Activated T-cell treated with anti-CD3 and anti-CD28 coated beads, Interleukin-2, amount 50 U/mL, for 4 hours (primary cell): ENCODE results near the gene CLCN5. TPM values are rescaled to one million over a fixed set of nuclear protein-coding genes. Genes with fewer than 3 reads are reported as not detected.

Experiments used
- ATAC-seq, 2 donors: fragments of 200-7000 bp; cut with Tn5 transposase; one replicate each; pipeline ENCODE4 v1.10.0; 2021
- DNase-seq: peaks from one replicate; pipeline ENCODE4 v3.0.0-alpha.2; 2020
- H3K27me3 Mint-ChIP-seq: one replicate; pipeline ENCODE4 v1.8.0; 2021; ENCODE audit warnings: low read depth, mixed read lengths
- H3K36me3 Mint-ChIP-seq: one replicate; pipeline ENCODE4 v1.8.0; 2022; ENCODE audit warnings: mixed read lengths; ENCODE audit not compliant: insufficient read depth
- H3K4me1 Mint-ChIP-seq: one replicate; pipeline ENCODE4 v1.8.0; 2021; ENCODE audit warnings: low read depth, mixed read lengths
- H3K4me3 Mint-ChIP-seq: one replicate; pipeline ENCODE4 v1.8.0; 2021; ENCODE audit warnings: mild to moderate bottlenecking, moderate library complexity, mixed read lengths
- H3K9me3 Mint-ChIP-seq: one replicate; pipeline ENCODE4 v1.8.0; 2021; ENCODE audit warnings: mixed read lengths
- total RNA-seq, 3 donors: library from RNA; stranded (reverse); gene quantifications; one replicate each; pipeline ENCODE4 v1.2.1, GENCODE V29; 2021

CLCN5 gene
- total RNA-seq, 3 donors from 2014 or later = 3.0 to 4.4 (median 3.2) TPM

DNA sequence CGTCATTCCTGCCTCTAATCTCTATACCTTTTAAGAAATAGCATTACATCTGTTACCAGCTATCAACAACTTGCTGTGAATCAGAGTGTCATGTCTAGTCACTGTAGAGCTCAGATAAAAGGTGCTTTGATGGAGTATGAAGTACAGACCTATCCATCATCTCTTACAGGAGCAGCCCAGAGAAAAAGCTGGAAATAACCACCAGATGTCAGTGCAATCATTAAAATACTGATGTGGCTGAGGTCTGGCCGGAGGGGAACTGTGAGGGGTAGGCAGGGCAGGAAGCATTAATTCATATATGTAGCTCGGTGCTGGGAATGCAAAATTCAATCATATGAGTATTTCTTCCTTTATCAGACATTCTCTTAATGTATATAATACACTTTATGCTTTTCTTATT is 177.8 kb downstream of the CLCN5 start:
- ATAC-seq = no peak
- Mint-ChIP-seq H3K9me3 (no peaks in the 10 kb centered on the region), H3K4me1 (no peaks in the 10 kb centered on the region), H3K4me3 (no peak overlapping the region), H3K36me3 (no peaks in the 10 kb centered on the region), H3K27me3 (no peaks in the 10 kb centered on the region)
- no peak for DNase-seq

DNA sequence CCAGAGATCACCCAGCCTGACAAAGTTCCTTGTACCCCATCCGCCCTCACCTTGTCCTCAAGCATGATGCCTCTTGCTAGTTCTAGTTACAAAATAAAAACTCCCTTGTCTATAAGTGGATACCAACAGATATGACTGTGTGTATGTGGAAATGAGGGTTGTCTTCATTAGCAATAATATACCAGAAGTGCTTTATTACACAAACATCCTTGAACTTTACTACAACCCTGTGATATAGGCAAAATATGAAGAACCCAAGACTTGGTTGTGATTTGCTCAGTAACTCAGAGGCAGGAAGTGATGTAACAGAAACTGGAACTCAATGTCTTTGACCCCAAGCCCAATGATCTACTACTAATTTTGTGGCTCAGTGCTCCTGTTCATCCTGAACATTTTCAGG is 180.8 kb downstream of the CLCN5 start:
- DNase-seq (no peak), ATAC-seq (no peak)
- H3K36me3 Mint-ChIP-seq = no peaks in the 10 kb centered on the region
- no peak overlapping the region for H3K4me3 Mint-ChIP-seq
- H3K9me3 Mint-ChIP-seq = no peaks in the 10 kb centered on the region
- H3K27me3 Mint-ChIP-seq = no peaks in the 10 kb centered on the region
- no peaks in the 10 kb centered on the region for H3K4me1 Mint-ChIP-seq

DNA sequence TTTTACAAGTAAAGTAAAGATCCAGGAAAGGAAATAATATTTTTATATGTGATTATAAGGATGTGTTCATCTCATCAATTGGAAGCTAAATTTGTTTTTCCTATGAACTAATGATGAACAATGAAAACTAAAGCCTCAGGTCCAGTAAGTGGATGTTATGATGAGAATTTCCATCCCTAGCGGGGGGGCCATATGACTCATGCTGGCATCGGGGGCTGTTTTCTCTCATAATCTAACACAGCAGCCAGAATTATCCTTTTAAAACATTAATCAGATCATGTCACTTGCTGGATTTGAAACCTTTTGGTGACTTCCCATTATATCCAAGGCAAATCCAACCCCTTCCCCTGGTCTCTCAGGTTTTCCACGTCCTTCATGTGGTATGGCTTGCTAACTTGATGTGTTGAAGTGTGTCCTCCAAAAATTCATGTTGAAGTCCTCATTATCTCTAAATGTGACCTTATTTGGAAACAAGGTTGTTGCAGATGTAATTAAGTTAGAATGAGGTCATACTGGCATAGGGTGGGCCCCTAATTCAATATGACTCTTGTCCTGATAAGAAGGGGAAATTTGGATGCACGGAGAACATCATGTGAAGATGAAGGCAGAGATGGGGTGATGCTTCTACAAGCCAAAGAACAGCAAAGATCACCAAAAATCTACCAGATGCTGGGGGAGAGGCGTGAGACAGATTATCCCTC is 181.6 kb downstream of the CLCN5 start:
- H3K4me3 Mint-ChIP-seq = no peak overlapping the region
- DNase-seq (no peak), ATAC-seq (no peak)
- H3K27me3 Mint-ChIP-seq = no peaks in the 10 kb centered on the region
- H3K4me1 Mint-ChIP-seq = no peaks in the 10 kb centered on the region
- no peaks in the 10 kb centered on the region for H3K9me3 Mint-ChIP-seq
- H3K36me3 Mint-ChIP-seq = no peaks in the 10 kb centered on the region

DNA sequence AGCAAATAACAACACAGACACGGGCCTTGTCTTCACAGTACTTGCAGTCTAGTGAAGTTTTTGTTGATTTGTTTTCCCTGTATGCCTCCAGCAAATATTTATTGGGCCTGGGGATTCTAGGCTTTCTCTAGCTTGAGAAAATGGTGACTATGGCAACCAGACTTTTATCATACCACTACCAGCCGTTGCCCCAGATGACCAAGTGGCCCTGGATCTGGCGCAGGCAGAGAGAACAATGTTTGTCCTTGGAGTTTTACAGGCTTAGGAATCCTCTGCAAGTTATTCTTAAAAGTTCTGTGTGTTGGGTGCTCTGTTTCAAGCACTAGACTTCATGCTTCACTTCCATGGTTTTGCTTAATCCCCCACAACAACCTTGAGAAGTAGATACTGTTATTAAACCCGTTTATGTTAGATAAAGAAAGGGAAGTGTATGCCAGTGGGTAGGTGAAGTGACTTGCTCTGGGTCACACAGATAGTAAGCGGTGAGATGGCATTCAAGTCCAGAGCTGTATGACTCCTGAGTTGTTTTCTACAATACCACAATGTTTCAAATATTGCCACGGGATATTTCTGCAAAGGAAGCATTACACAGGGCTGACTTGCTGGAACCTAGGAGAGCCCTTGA is 183.8 kb downstream of the CLCN5 start:
- H3K27me3 Mint-ChIP-seq = no peaks in the 10 kb centered on the region
- ATAC-seq = no peak

DNA sequence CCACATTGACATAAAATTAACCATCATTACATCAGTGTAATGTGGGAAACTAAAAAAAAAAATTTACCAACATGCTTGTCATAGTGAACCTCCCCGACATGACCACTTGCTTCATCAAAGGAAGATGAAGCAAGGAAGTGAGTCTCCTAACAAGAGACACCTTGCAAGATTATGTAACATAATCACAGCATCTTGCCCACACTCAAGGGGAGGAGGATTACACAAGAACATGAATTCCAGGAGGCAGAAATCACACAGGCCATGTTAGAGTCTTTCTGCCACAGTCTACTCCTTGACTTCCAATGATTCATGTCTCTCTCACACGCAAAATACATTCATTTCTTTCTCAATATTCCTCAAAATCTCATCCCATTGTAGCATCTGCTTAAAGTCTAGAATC is 185.1 kb downstream of the CLCN5 start:
- no peak for ATAC-seq
- no peaks in the 10 kb centered on the region for H3K36me3 Mint-ChIP-seq

More for the DNA sequence above, 183.8 kb downstream of the CLCN5 start:
- no peak for DNase-seq
- no peak overlapping the region for H3K4me3 Mint-ChIP-seq
- no peaks in the 10 kb centered on the region for H3K36me3 Mint-ChIP-seq
- no peaks in the 10 kb centered on the region for H3K4me1 Mint-ChIP-seq
- H3K9me3 Mint-ChIP-seq = no peaks in the 10 kb centered on the region

DNA sequence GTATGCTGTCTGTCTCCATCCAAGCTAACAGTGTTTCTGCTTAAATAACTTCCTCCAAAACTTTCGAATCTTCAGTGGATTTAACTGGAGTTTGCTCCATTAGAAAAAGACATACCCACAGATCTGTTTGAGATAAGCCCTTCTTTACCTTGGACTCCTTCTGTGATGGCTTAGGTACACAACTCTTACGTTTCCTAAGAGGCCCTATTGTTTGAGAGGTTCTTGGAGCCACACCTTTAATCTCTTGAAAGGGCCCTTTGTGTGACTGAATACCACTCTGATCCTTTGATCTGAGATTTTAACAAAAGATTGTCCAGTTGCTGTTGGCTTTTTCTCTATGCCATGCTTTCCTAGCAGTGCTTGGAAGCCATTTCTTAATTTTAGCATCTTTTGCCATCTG is 185.9 kb downstream of the CLCN5 start:
- DNase-seq (no peak), ATAC-seq (no peak)
- Mint-ChIP-seq H3K27me3 (no peaks in the 10 kb centered on the region), H3K4me3 (no peak overlapping the region), H3K4me1 (no peaks in the 10 kb centered on the region), H3K36me3 (no peaks in the 10 kb centered on the region), H3K9me3 (no peaks in the 10 kb centered on the region)

More for the DNA sequence above, 185.1 kb downstream of the CLCN5 start:
- no peak for DNase-seq
- no peaks in the 10 kb centered on the region for H3K4me1 Mint-ChIP-seq
- no peak overlapping the region for H3K4me3 Mint-ChIP-seq
- H3K27me3 Mint-ChIP-seq = no peaks in the 10 kb centered on the region
- H3K9me3 Mint-ChIP-seq = no peaks in the 10 kb centered on the region

DNA sequence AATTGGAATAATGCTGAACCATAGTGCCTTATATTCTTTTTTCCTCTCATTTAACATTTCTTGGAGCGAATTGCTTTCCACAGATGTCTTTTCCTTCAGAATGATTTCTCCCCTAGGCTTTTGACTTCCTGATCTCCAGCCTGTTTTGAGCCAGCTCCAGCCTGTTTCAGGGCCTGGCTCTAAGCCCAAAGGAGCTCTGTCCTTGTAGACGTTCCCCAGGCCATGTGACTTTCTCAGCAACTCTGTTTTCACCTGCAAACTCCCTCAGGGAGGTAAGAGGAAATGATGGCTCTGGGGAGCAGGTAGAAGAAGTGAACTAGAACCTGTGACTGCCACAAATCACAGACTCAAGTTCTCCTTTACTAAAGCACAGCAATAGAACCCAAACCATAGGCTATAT is 189.3 kb downstream of the CLCN5 start:
- no peak overlapping the region for H3K4me3 Mint-ChIP-seq

DNA sequence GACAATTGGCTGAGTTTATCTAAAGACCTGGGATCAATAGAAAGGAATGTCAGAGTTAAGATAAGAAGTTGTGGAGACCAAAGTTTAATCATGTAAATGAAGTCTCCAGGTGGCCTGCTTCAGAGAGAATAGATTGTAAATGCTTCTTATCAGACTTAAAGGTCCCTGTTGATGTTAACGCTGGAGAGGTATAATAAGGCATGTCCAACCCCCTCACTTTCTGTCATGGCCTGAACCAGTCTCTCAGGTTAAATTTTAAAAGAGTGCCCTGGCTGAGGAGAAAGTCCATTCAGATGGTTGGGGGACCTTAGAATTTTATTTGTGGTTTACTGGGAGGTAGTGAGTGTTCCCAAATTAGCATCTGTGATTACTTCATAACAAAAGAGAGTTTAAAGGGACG is 191.7 kb downstream of the CLCN5 start:
- no peak for DNase-seq
- ATAC-seq = no peak
- H3K4me3 Mint-ChIP-seq = no peak overlapping the region
- H3K36me3 Mint-ChIP-seq = no peaks in the 10 kb centered on the region
- no peaks in the 10 kb centered on the region for H3K9me3 Mint-ChIP-seq
- peaks cover 1% of the 10 kb centered on the region for H3K27me3 Mint-ChIP-seq
- no peaks in the 10 kb centered on the region for H3K4me1 Mint-ChIP-seq

More for the DNA sequence above, 189.3 kb downstream of the CLCN5 start:
- DNase-seq (no peak), ATAC-seq (no peak)
- Mint-ChIP-seq H3K27me3 (peaks cover 1% of the 10 kb centered on the region), H3K4me1 (no peaks in the 10 kb centered on the region), H3K36me3 (no peaks in the 10 kb centered on the region), H3K9me3 (no peaks in the 10 kb centered on the region)

DNA sequence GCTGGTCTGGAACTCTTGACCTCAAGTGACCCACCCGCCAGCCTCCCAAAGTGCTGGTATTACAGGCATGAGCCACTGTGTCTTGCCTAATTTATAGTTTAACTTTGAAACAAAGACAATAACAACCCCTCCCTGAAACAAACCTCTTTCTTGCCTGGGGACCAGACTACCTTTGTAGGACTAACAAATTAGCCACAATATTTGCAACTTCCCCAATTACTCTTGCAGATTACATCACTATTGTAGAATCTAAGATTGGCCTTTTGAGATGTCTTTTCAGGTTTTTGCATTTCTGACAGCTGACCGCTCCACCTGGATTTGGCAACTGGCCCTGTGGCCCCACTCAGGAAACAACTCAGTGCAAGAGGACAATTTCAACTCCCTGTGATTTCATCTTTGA is 193.6 kb downstream of the CLCN5 start:
- Mint-ChIP-seq H3K4me3 (no peak overlapping the region), H3K36me3 (no peaks in the 10 kb centered on the region), H3K9me3 (no peaks in the 10 kb centered on the region), H3K27me3 (peaks cover 1% of the 10 kb centered on the region), H3K4me1 (no peaks in the 10 kb centered on the region)
- DNase-seq (no peak), ATAC-seq (no peak)

DNA sequence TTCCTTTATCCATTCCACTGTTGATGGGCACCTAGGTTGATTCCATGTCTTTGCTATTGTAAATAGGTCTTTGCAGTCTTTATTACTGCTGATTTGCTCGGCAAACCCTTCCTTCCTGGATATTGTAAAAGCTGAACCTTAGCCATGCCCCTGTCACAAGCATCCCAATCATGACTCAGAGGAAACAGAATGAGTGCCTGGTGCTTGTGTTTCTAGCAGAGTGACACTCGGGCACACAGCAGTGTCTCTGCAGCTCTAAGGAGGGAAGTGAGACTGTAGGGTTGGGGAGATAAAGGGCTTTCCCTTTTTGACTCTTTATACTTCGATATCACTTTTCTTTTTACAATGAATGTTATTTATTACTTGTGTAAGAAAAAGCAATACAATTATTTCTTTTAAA is 195.1 kb downstream of the CLCN5 start:
- no peak for ATAC-seq
- Mint-ChIP-seq H3K4me1 (no peaks in the 10 kb centered on the region), H3K4me3 (no peak overlapping the region), H3K9me3 (no peaks in the 10 kb centered on the region), H3K27me3 (peaks cover 1% of the 10 kb centered on the region), H3K36me3 (no peaks in the 10 kb centered on the region)
- DNase-seq = no peak

DNA sequence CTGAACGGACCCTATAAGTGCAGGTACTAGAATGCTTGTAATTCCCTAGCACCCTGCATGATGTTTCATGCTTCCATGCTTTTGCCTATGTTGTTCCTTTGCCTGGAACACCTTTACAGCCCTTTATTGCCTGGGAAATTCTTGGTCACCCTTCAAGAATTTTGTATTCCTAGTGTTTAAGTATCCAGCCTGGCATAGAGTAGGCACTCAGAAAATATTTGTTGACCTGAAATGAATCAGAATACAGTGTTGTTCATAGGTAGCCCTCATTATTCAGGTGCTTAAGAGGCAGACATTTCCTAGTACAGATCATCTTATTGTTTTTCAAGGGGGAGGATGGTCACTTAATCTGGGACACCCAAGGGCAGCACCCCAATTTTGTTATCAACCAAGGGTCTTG is 203.1 kb downstream of the CLCN5 start:
- no peak for ATAC-seq
- no peaks in the 10 kb centered on the region for H3K9me3 Mint-ChIP-seq

DNA sequence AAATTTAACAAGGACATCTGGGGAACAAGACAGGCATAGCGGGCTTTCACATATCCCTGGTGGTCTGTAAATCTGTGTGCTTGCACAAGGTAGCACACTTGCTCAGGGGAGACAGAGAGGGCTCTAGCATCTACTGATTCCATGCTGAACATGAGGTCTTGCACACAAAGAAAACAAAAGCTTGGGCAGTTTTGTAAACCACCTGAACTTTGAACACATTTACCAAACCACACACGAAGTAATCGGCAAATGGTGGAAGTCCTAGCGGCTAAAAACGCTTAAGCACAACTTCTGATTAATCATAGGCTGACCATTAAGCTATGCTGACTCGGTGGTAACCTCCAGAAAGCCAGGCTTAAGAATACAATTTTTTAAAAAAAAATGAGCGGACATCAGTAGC is 225.6 kb downstream of the CLCN5 start:
- DNase-seq (no peak), ATAC-seq (no peak)
- Mint-ChIP-seq H3K9me3 (no peaks in the 10 kb centered on the region), H3K4me3 (no peak overlapping the region), H3K27me3 (no peaks in the 10 kb centered on the region), H3K36me3 (no peaks in the 10 kb centered on the region), H3K4me1 (no peaks in the 10 kb centered on the region)

More for the DNA sequence above, 203.1 kb downstream of the CLCN5 start:
- no peak for DNase-seq
- H3K36me3 Mint-ChIP-seq = no peaks in the 10 kb centered on the region
- H3K4me3 Mint-ChIP-seq = no peak overlapping the region
- no peaks in the 10 kb centered on the region for H3K4me1 Mint-ChIP-seq
- H3K27me3 Mint-ChIP-seq = peaks cover 5% of the 10 kb centered on the region

Other genes starting within 250 kb of the CLCN5 start
- not detected for gene PAGE1, start 226.6 kb upstream of the CLCN5 start, total RNA-seq
- gene PAGE4, start 93.3 kb upstream of the CLCN5 start, total RNA-seq = not detected
- 1 to 10 TPM; 1.1 to 1.6 (median 1.1) TPM for gene USP27X, start 43.1 kb upstream of the CLCN5 start, total RNA-seq